ENCODE results near the gene RANBP1. TPM values are rescaled to one million over a fixed set of nuclear protein-coding genes. Genes with fewer than 3 reads are reported as not detected.
A peak's percentile ranks its signal among the peaks of the same experiment; 100 is the strongest.

RANBP1 gene
- total RNA-seq, 5 donors from 2014 or later (not counting 1 experiment from before 2014, with no cell fraction given), result 64.0 to 81.1 (median 75.4) TPM

DNA sequence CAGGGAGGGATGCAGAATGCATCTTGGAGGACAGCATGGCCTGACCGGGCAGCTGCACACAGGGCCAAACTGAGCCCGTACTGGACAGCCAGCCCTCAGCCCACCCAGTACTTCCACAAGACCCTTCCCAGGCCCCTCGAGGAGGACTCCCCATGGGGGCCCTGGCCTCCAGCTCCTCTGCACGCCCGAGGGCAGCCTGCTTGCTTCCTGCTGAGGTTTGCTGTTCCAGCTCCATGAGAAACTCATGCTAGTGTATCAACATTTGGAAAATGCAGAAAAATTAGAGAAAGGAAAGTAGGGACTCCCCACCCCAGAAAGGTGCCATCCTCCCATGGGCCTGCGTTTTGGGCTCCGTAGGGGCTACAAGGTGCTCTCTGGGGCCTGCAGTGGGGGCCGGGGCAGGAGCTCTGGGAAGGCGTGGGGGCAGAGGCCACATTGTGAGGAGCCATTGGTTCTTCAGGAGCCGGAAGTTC, 56.3 kb downstream of the RANBP1 start:
- DNase-seq (no peak), ATAC-seq (replicated peaks in 1 of 4) (no peak)
- no peaks in the 10 kb centered on the region for H3K36me3 Mint-ChIP-seq
- Histone ChIP-seq H3K9me3 (no peaks in the 10 kb centered on the region), H3K36me3 (ENCODE audit: control insufficient read depth in 2 of 2, extremely low read depth in 1 of 2, insufficient read depth in 1 of 2, low read length in 1 of 2) (no peaks in the 10 kb centered on the region), H3K27ac (ENCODE audit: low read length) (no peak overlapping the region), H3K27me3 (replicated peaks in 1 of 2; ENCODE audit: control insufficient read depth in 2 of 2, extremely low read depth in 1 of 2, insufficient read depth in 2 of 2, low read length in 1 of 2) (peaks cover 0 to 14% of the 10 kb centered on the region in 2 experiments), H3K4me3 (ENCODE audit: control insufficient read depth in 1 of 2, extremely low read depth in 1 of 2, low read length in 1 of 2) (no peak overlapping the region), H3K4me1 (ENCODE audit: control insufficient read depth in 1 of 2, extremely low read depth in 1 of 2, insufficient read depth in 2 of 2, low read length in 2 of 2) (no peaks in the 10 kb centered on the region)
- H3K4me3 Mint-ChIP-seq, result no peak overlapping the region
- no peaks in the 10 kb centered on the region for H3K9me3 Mint-ChIP-seq
- H3K4me1 Mint-ChIP-seq, result no peaks in the 10 kb centered on the region
- POLR2A ChIA-PET, result no interaction called here
- no peak overlapping the region for H3K27ac Mint-ChIP-seq
- no peaks in the 10 kb centered on the region for H3K27me3 Mint-ChIP-seq
- WGBS (ENCODE audit: insufficient coverage), result 90% methylated on average over 6 of the region's 10 CpGs
- CTCF ChIA-PET, result interaction anchor here in 1 of 2 donors (0.5 kb wide), 1 partner anchor 643 kb away, joined by 3 read pairs; no protein-coding TSS in a partner anchor

DNA sequence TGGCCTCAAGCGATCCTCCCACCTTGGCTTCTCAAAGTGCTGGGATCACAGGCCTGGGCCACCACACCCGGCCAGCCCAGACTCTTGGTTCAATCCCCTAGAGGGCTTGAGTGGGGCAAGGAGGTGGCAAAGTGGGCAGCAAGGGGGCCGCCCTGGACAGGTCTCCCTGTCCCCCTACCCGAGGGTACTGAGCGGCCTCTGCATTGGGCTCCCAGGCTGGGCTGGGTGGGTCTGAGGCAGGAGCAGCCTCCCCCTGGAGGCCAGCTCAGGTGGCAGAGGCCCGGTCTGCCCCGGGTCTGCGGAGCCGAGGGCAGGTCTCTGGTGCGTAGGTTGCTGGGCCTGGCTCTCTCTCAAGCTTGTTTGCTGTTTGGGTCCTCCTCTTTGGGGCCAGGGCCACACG, 57.3 kb downstream of the RANBP1 start:
- no peaks in the 10 kb centered on the region for H3K9me3 ChIP-seq
- no peak overlapping the region for H3K4me3 ChIP-seq (ENCODE audit: control insufficient read depth in 1 of 2, extremely low read depth in 1 of 2, low read length in 1 of 2)
- H3K36me3 ChIP-seq (ENCODE audit: control insufficient read depth in 2 of 2, extremely low read depth in 1 of 2, insufficient read depth in 1 of 2, low read length in 1 of 2), result no peaks in the 10 kb centered on the region
- Mint-ChIP-seq H3K27ac (no peak overlapping the region), H3K36me3 (no peaks in the 10 kb centered on the region), H3K9me3 (no peaks in the 10 kb centered on the region), H3K27me3 (no peaks in the 10 kb centered on the region), H3K4me3 (no peak overlapping the region), H3K4me1 (no peaks in the 10 kb centered on the region)
- no peaks in the 10 kb centered on the region for H3K4me1 ChIP-seq (ENCODE audit: control insufficient read depth in 1 of 2, extremely low read depth in 1 of 2, insufficient read depth in 2 of 2, low read length in 2 of 2)
- ATAC-seq (replicated peaks in 1 of 4) (no peak), DNase-seq (no peak)
- POLR2A ChIA-PET, result no interaction called here
- CTCF ChIA-PET, result no interaction called here
- peaks cover 0 to 14% of the 10 kb centered on the region in 2 experiments for H3K27me3 ChIP-seq (replicated peaks in 1 of 2; ENCODE audit: control insufficient read depth in 2 of 2, extremely low read depth in 1 of 2, insufficient read depth in 2 of 2, low read length in 1 of 2)
- 83% methylated on average over 11 of the region's 11 CpGs for WGBS (ENCODE audit: insufficient coverage)
- H3K27ac ChIP-seq (ENCODE audit: low read length), result no peak overlapping the region

DNA sequence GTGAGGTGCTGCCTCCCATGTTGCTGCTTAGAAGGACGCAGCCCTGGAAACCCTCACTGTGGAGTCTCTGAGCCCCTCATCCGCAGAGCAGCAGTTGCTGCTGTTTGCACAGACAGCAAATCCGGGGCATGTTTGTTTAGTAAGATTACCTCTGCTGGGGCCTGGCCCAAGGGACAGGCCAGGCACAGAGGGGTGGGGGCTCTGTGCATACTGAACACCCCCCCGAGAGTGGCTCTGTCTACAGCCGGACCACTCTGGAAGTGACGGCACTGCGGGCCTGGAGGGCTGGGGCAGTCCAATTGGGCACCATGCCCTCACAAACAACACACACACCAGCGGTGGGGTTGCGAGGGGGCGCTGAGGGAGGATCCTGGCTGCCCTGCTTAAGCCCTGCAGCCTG, 57.9 kb downstream of the RANBP1 start:
- CTCF ChIA-PET, result no interaction called here
- Histone ChIP-seq H3K27ac (ENCODE audit: low read length) (no peak overlapping the region), H3K36me3 (ENCODE audit: control insufficient read depth in 2 of 2, extremely low read depth in 1 of 2, insufficient read depth in 1 of 2, low read length in 1 of 2) (no peaks in the 10 kb centered on the region), H3K9me3 (no peaks in the 10 kb centered on the region), H3K4me1 (ENCODE audit: control insufficient read depth in 1 of 2, extremely low read depth in 1 of 2, insufficient read depth in 2 of 2, low read length in 2 of 2) (no peaks in the 10 kb centered on the region), H3K27me3 (replicated peaks in 1 of 2; ENCODE audit: control insufficient read depth in 2 of 2, extremely low read depth in 1 of 2, insufficient read depth in 2 of 2, low read length in 1 of 2) (peaks cover 0 to 15% of the 10 kb centered on the region in 2 experiments), H3K4me3 (ENCODE audit: control insufficient read depth in 1 of 2, extremely low read depth in 1 of 2, low read length in 1 of 2) (no peak overlapping the region)
- no peak for DNase-seq
- POLR2A ChIA-PET, result no interaction called here
- no peaks in the 10 kb centered on the region for H3K4me1 Mint-ChIP-seq
- H3K27me3 Mint-ChIP-seq, result no peaks in the 10 kb centered on the region
- no peak for ATAC-seq (replicated peaks in 1 of 4)
- no peak overlapping the region for H3K27ac Mint-ChIP-seq
- no peaks in the 10 kb centered on the region for H3K36me3 Mint-ChIP-seq
- 94% methylated on average over 10 of the region's 10 CpGs for WGBS (ENCODE audit: insufficient coverage)
- H3K9me3 Mint-ChIP-seq, result no peaks in the 10 kb centered on the region
- H3K4me3 Mint-ChIP-seq, result no peak overlapping the region

GRCh38 chr22:20174785-20175596, 59.1 kb downstream of the RANBP1 start:
- no peaks in the 10 kb centered on the region for H3K36me3 Mint-ChIP-seq
- Histone ChIP-seq H3K4me1 (ENCODE audit: control insufficient read depth in 1 of 2, extremely low read depth in 1 of 2, insufficient read depth in 2 of 2, low read length in 2 of 2) (no peaks in the 10 kb centered on the region), H3K27me3 (replicated peaks in 1 of 2; ENCODE audit: control insufficient read depth in 2 of 2, extremely low read depth in 1 of 2, insufficient read depth in 2 of 2, low read length in 1 of 2) (peaks cover 0 to 10% of the 10 kb centered on the region in 2 experiments), H3K4me3 (ENCODE audit: control insufficient read depth in 1 of 2, extremely low read depth in 1 of 2, low read length in 1 of 2) (no peak overlapping the region), H3K9me3 (no peaks in the 10 kb centered on the region), H3K36me3 (ENCODE audit: control insufficient read depth in 2 of 2, extremely low read depth in 1 of 2, insufficient read depth in 1 of 2, low read length in 1 of 2) (no peaks in the 10 kb centered on the region), H3K27ac (ENCODE audit: low read length) (no peak overlapping the region)
- DNase-seq (no peak), ATAC-seq (replicated peaks in 1 of 4) (no peak)
- no peaks in the 10 kb centered on the region for H3K4me1 Mint-ChIP-seq
- no peak overlapping the region for H3K4me3 Mint-ChIP-seq
- ChIA-PET POLR2A (no interaction called here), CTCF (no interaction called here)
- H3K9me3 Mint-ChIP-seq, result no peaks in the 10 kb centered on the region
- no peak overlapping the region for H3K27ac Mint-ChIP-seq
- no peaks in the 10 kb centered on the region for H3K27me3 Mint-ChIP-seq
- 83% methylated on average over 11 of the region's 19 CpGs for WGBS (ENCODE audit: insufficient coverage)

DNA sequence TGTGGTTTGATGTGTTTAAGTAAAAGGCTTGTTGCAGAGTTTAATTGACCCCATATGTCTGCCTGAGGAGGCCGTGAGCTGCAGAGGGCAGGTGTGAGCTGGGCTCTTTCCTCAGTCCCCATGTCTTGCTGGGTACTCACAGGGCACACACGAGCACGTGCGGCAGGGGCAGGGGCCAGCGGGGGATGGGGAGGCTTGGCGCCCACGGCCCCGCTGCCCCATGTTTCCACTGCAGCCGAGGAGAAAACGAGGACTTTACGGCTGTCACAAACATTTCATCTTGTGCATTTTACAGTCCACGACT, 59.6 kb downstream of the RANBP1 start:
- Histone ChIP-seq H3K36me3 (ENCODE audit: control insufficient read depth in 2 of 2, extremely low read depth in 1 of 2, insufficient read depth in 1 of 2, low read length in 1 of 2) (no peaks in the 10 kb centered on the region), H3K27me3 (replicated peaks in 1 of 2; ENCODE audit: control insufficient read depth in 2 of 2, extremely low read depth in 1 of 2, insufficient read depth in 2 of 2, low read length in 1 of 2) (peaks cover 0 to 5% of the 10 kb centered on the region in 2 experiments), H3K27ac (ENCODE audit: low read length) (no peak overlapping the region), H3K4me3 (ENCODE audit: control insufficient read depth in 1 of 2, extremely low read depth in 1 of 2, low read length in 1 of 2) (no peak overlapping the region), H3K9me3 (no peaks in the 10 kb centered on the region), H3K4me1 (ENCODE audit: control insufficient read depth in 1 of 2, extremely low read depth in 1 of 2, insufficient read depth in 2 of 2, low read length in 2 of 2) (no peaks in the 10 kb centered on the region)
- ATAC-seq (replicated peaks in 1 of 4) (no peak), DNase-seq (peak in 1 of 35 experiments; percentile 14)
- POLR2A ChIA-PET, result no interaction called here
- Mint-ChIP-seq H3K4me1 (no peaks in the 10 kb centered on the region), H3K4me3 (no peak overlapping the region), H3K9me3 (no peaks in the 10 kb centered on the region), H3K36me3 (no peaks in the 10 kb centered on the region), H3K27me3 (no peaks in the 10 kb centered on the region), H3K27ac (no peak overlapping the region)
- 55% methylated on average over 7 of the region's 12 CpGs for WGBS (ENCODE audit: insufficient coverage)
- CTCF ChIA-PET, result no interaction called here

DNA sequence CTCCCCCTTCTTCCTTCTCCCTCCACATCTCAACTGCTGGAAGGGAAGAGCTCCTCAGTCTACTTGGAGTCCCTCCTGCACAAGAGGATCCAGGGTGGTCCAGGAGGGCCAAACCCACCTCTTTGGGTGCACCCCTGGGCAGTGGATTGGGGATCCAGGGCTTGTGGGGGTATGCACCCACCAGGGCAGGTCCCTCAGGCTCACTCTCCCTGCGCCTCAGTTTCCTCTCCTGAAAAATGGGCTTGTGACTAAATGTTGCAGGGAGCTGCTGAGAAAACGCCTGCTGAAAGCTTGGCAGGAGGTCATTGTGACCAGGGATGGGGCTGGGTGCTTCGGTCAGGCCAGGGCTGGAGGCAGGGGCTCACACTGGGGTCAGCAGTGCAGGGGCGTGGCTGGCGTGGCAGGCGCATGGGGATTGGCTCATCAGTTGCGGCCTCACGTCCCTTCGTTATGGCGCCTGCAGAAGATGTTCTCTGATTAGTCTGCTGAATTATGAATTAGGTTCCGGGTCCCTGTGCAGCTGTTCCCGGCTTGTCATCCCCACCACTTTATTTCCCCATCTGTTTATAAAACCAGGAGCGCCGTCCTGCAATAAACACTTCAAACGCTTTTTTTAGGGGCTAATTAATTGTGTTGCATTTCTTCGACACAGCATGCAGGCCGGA, 60.6 kb downstream of the RANBP1 start:
- H3K27ac Mint-ChIP-seq, result no peak overlapping the region
- no peaks in the 10 kb centered on the region for H3K27me3 Mint-ChIP-seq
- DNase-seq (no peak), ATAC-seq (replicated peaks in 1 of 4) (no peak)
- ChIA-PET CTCF (no interaction called here), POLR2A (no interaction called here)
- no peak overlapping the region for H3K4me3 Mint-ChIP-seq
- Histone ChIP-seq H3K4me1 (ENCODE audit: control insufficient read depth in 1 of 2, extremely low read depth in 1 of 2, insufficient read depth in 2 of 2, low read length in 2 of 2) (no peaks in the 10 kb centered on the region), H3K9me3 (no peaks in the 10 kb centered on the region), H3K27ac (ENCODE audit: low read length) (no peak overlapping the region), H3K27me3 (replicated peaks in 1 of 2; ENCODE audit: control insufficient read depth in 2 of 2, extremely low read depth in 1 of 2, insufficient read depth in 2 of 2, low read length in 1 of 2) (peaks cover 0 to 5% of the 10 kb centered on the region in 2 experiments), H3K4me3 (ENCODE audit: control insufficient read depth in 1 of 2, extremely low read depth in 1 of 2, low read length in 1 of 2) (no peak overlapping the region), H3K36me3 (ENCODE audit: control insufficient read depth in 2 of 2, extremely low read depth in 1 of 2, insufficient read depth in 1 of 2, low read length in 1 of 2) (no peaks in the 10 kb centered on the region)
- WGBS (ENCODE audit: insufficient coverage), result 79% methylated on average over 4 of the region's 17 CpGs
- no peaks in the 10 kb centered on the region for H3K36me3 Mint-ChIP-seq
- H3K9me3 Mint-ChIP-seq, result no peaks in the 10 kb centered on the region
- no peaks in the 10 kb centered on the region for H3K4me1 Mint-ChIP-seq
